HG03175 (cell line): ENCODE results near the gene PSME1.

Experiments used
- ATAC-seq: cut with Tn5 transposase; IDR thresholded peaks from one replicate; pipeline ENCODE4 v1.9.1; 2021; ENCODE audit warnings: mild to moderate bottlenecking, moderate library complexity; ENCODE audit not compliant: unreplicated experiment

The PSME1 gene

GRCh38 chr14:24145690-24146452, 9.9 kb downstream of the PSME1 start:
- no peak for ATAC-seq

GRCh38 chr14:24146453-24146977, 10.5 kb downstream of the PSME1 start, which contains the start of gene PSME2:
Gene PSME2, minus strand, starts transcription at chr14:24146610. Its CDS starts 29 bp downstream, at chr14:24146581.
- peak; percentile 61 for ATAC-seq

- ATAC-seq: peak; percentile 85
Observed at GRCh38 chr14:24146978-24147760, 11.2 kb downstream of the PSME1 start, which contains the start of gene RNF31. Gene RNF31, plus strand, starts transcription at chr14:24147498. Its CDS starts 201 bp downstream, at chr14:24147699.

GRCh38 chr14:24147761-24148428, 11.9 kb downstream of the PSME1 start:
- ATAC-seq: peak; percentile 1

- no peak for ATAC-seq
Observed at GRCh38 chr14:24149302-24149969, 13.4 kb downstream of the PSME1 start.

- ATAC-seq: no peak
Observed at GRCh38 chr14:24150061-24150460, 14.1 kb downstream of the PSME1 start.

- no peak for ATAC-seq
Observed at GRCh38 chr14:24150567-24150966, 14.6 kb downstream of the PSME1 start.

GRCh38 chr14:24150993-24151392, 15.0 kb downstream of the PSME1 start:
- ATAC-seq: no peak

GRCh38 chr14:24151404-24152080, 15.5 kb downstream of the PSME1 start:
- no peak for ATAC-seq

GRCh38 chr14:24155100-24155499, 19.1 kb downstream of the PSME1 start:
- ATAC-seq: no peak

GRCh38 chr14:24156840-24157239, 20.8 kb downstream of the PSME1 start:
- ATAC-seq: no peak

GRCh38 chr14:24157331-24157730, 21.3 kb downstream of the PSME1 start:
- ATAC-seq: no peak

- ATAC-seq: no peak
Observed at GRCh38 chr14:24159777-24160498, 23.9 kb downstream of the PSME1 start.

GRCh38 chr14:24160499-24160849, 24.5 kb downstream of the PSME1 start:
- no peak for ATAC-seq

GRCh38 chr14:24160850-24161804, 25.1 kb downstream of the PSME1 start, which contains the start of gene IRF9:
Gene IRF9, plus strand, starts transcription at chr14:24161265. Its CDS starts 880 bp downstream, at chr14:24162145.
- ATAC-seq: peak; percentile 83

- no peak for ATAC-seq
Observed at GRCh38 chr14:24162093-24162492, 26.1 kb downstream of the PSME1 start.

- no peak for ATAC-seq
Observed at GRCh38 chr14:24164518-24164991, 28.6 kb downstream of the PSME1 start.

GRCh38 chr14:24165785-24166184, 29.8 kb downstream of the PSME1 start:
- ATAC-seq: no peak
